Measurements from ENCODE around the gene NUTF2. TPM values are rescaled to one million over a fixed set of nuclear protein-coding genes. Genes with fewer than 3 reads are reported as not detected.

Gene NUTF2
- total RNA-seq, 1 experiment from 2014 or later: 217 TPM

DNA sequence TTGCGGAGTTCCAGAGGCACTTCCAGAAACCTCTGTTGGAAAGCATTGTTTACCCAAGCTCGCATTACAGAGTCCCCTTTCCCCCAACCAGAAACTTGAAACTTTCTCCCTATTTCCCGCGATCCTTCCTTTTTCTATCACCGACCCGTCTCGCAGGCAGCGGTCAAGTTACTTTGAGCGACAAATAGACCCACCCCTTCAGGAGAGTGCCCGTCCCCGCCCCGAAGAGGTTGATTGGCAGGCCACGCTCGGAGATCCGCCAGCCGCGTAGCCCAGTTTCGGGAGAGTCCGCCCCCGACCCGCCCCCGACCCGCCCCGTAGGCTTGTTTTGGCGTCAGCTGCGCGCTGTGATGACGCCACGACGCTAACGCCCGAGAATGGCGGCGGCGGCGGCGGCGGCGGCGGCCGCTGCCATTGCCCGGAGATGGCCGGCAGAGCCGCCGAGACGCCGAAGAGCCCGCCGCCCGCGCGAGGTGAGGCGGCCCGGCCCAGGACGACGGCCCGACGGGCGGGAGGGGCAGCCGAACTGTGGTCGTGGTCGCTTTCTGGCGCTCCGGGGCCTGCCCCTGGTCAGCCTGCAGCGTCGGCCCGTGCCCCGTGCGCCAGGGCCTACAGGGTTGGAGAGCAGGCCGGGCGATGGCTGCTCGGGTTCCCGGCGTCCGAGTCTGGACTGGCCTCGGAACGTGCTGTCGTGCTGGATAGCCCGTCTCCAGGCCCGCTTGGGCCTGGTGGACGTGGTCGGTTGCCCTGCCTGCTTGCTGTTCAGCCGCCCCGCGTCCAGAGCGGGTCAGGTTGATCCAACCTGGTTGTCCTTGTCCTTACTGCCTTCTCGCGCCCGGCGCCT, 46.4 kb downstream of the NUTF2 start, which contains the start of gene PSKH1:
PSKH1 (plus strand) TSS at position 356 of the 844 bp plus-strand sequence. CDS start 15,496 bp downstream, outside the sequence.
- Histone ChIP-seq H3K36me3 (ENCODE audit: insufficient read depth, low read length, poor library complexity, severe bottlenecking) (no peaks in the 10 kb centered on the region), H3K4me3 (ENCODE audit: low read depth, low read length, poor library complexity, severe bottlenecking) (peak within 1 kb of the TSS; percentile 100), H3K27ac (ENCODE audit: low read depth, low read length, poor library complexity, severe bottlenecking) (peak within 1 kb of the TSS; percentile 98), H3K27me3 (replicated peaks; ENCODE audit: insufficient read depth, low read depth, low read length, poor library complexity) (no peaks in the 10 kb centered on the region), H3K9me3 (ENCODE audit: low read depth, low read length, poor library complexity, severe bottlenecking) (no peaks in the 10 kb centered on the region), H3K4me1 (ENCODE audit: insufficient read depth, low read length, poor library complexity, severe bottlenecking) (peaks cover 6% of the 10 kb centered on the region)
- ChIA-PET POLR2A (ENCODE audit: low non-redundant PET) (interaction anchor here (0.7 kb wide), 1 partner anchor 31 kb away, joined by 3 read pairs; no protein-coding TSS in a partner anchor), CTCF (interaction anchor here (1.6 kb wide), 1 partner anchor 9 kb away, joined by 5 read pairs; the partner anchor contains the start of gene NRN1L)
- intact Hi-C loops (cut with micrococcal nuclease; ENCODE audit: unreplicated experiment): no loop called here
- peak; percentile 98 for DNase-seq (ENCODE audit: low spot score)
- BruUV-seq (replicated peaks): no TSS peak
- no peak for TF ChIP-seq EZH2 (IDR thresholded peaks at IDR 0.05; ENCODE audit: borderline replicate concordance, low read depth, low read length, poor library complexity, severe bottlenecking)

GRCh38 chr16:67893743-67894399, 47.1 kb downstream of the NUTF2 start:
- no peak for TF ChIP-seq EZH2 (IDR thresholded peaks at IDR 0.05; ENCODE audit: borderline replicate concordance, low read depth, low read length, poor library complexity, severe bottlenecking)
- TF ChIP-seq, protein P1, sequence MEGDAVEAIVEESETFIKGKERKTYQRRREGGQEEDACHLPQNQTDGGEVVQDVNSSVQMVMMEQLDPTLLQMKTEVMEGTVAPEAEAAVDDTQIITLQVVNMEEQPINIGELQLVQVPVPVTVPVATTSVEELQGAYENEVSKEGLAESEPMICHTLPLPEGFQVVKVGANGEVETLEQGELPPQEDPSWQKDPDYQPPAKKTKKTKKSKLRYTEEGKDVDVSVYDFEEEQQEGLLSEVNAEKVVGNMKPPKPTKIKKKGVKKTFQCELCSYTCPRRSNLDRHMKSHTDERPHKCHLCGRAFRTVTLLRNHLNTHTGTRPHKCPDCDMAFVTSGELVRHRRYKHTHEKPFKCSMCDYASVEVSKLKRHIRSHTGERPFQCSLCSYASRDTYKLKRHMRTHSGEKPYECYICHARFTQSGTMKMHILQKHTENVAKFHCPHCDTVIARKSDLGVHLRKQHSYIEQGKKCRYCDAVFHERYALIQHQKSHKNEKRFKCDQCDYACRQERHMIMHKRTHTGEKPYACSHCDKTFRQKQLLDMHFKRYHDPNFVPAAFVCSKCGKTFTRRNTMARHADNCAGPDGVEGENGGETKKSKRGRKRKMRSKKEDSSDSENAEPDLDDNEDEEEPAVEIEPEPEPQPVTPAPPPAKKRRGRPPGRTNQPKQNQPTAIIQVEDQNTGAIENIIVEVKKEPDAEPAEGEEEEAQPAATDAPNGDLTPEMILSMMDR (conservative IDR thresholded peaks at IDR 0.05; ENCODE audit: low read depth, low read length): no peak
- H3K4me3 ChIP-seq (ENCODE audit: low read depth, low read length, poor library complexity, severe bottlenecking): peak overlapping the region; percentile 100
- POLR2A ChIA-PET (ENCODE audit: low non-redundant PET): no interaction called here
- intact Hi-C loops (cut with micrococcal nuclease; ENCODE audit: unreplicated experiment): no loop called here
- H3K4me1 ChIP-seq (ENCODE audit: insufficient read depth, low read length, poor library complexity, severe bottlenecking): peaks cover 6% of the 10 kb centered on the region
- TSS peak; percentile 44 for BruUV-seq (replicated peaks)
- no peak for DNase-seq (ENCODE audit: low spot score)
- no peaks in the 10 kb centered on the region for H3K36me3 ChIP-seq (ENCODE audit: insufficient read depth, low read length, poor library complexity, severe bottlenecking)
- peak overlapping the region; percentile 98 for H3K27ac ChIP-seq (ENCODE audit: low read depth, low read length, poor library complexity, severe bottlenecking)
- CTCF ChIA-PET: interaction anchor here (1.6 kb wide), 1 partner anchor 10 kb away, joined by 5 read pairs; the partner anchor contains the start of gene NRN1L
- no peaks in the 10 kb centered on the region for H3K9me3 ChIP-seq (ENCODE audit: low read depth, low read length, poor library complexity, severe bottlenecking)
- H3K27me3 ChIP-seq (replicated peaks; ENCODE audit: insufficient read depth, low read depth, low read length, poor library complexity): no peaks in the 10 kb centered on the region

DNA sequence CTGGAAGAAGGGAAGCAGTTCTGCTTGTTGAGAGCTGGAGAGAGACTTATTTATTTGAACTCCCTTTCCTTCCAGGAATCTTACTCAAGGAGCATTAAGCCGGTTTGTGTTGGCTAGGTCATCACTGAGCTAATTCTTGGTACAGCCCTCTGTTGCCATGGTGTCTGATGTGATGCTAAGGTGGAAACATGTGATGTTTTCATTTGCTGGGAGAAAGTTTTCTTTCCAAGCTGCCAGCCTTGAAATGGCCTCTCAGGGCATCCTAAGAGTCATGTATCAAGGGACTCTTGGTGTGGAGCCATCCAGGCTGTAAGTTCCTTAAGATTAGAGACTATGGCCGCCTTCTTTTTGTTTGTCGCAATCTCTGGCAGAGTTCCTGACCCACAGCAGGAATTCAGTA, 50.5 kb downstream of the NUTF2 start:
- H3K9me3 ChIP-seq (ENCODE audit: low read depth, low read length, poor library complexity, severe bottlenecking): no peaks in the 10 kb centered on the region
- ChIA-PET POLR2A (ENCODE audit: low non-redundant PET) (no interaction called here), CTCF (interaction anchor here (0.6 kb wide), 1 partner anchor 37 kb away, joined by 7 read pairs; no protein-coding TSS in a partner anchor)
- no peaks in the 10 kb centered on the region for H3K36me3 ChIP-seq (ENCODE audit: insufficient read depth, low read length, poor library complexity, severe bottlenecking)
- BruUV-seq (replicated peaks): no TSS peak
- TF ChIP-seq, protein P1 (conservative IDR thresholded peaks at IDR 0.05; ENCODE audit: low read depth, low read length): no peak
- no peak for TF ChIP-seq EZH2 (IDR thresholded peaks at IDR 0.05; ENCODE audit: borderline replicate concordance, low read depth, low read length, poor library complexity, severe bottlenecking)
- H3K27me3 ChIP-seq (replicated peaks; ENCODE audit: insufficient read depth, low read depth, low read length, poor library complexity): no peaks in the 10 kb centered on the region
- no peak for DNase-seq (ENCODE audit: low spot score)
- peaks cover 6% of the 10 kb centered on the region for H3K4me1 ChIP-seq (ENCODE audit: insufficient read depth, low read length, poor library complexity, severe bottlenecking)
- intact Hi-C loops (cut with micrococcal nuclease; ENCODE audit: unreplicated experiment): no loop called here
- H3K4me3 ChIP-seq (ENCODE audit: low read depth, low read length, poor library complexity, severe bottlenecking): no peak overlapping the region
- H3K27ac ChIP-seq (ENCODE audit: low read depth, low read length, poor library complexity, severe bottlenecking): no peak overlapping the region
